Astrocyte (in vitro differentiated cells and primary cell): Measurements from ENCODE around the gene FMNL1. TPM values are rescaled to one million over a fixed set of nuclear protein-coding genes. Genes with fewer than 3 reads are reported as not detected.
A peak's percentile ranks its signal among the peaks of the same experiment; 100 is the strongest.

Source experiments
- DNase-seq: peaks from one replicate; pipeline ENCODE4 v3.0.0-alpha.2; 2010; ENCODE audit warnings: low read depth
- FAIRE-seq: peaks from 2 replicates; lab custom pipeline; 2011; peaks lifted over from hg19 to GRCh38; lab: Jason Lieb, UNC
- H2AFZ ChIP-seq: 2 replicates; pipeline ENCODE4 v1.6.0; 2012; ENCODE audit warnings: low read depth, low read length, inconsistent platforms
- H3K27ac ChIP-seq: 2 replicates; pipeline ENCODE4 v1.5.1; 2011; ENCODE audit warnings: low read depth, low read length, inconsistent platforms
- H3K27me3 ChIP-seq: 2 replicates; pipeline ENCODE4 v1.6.0; 2011; ENCODE audit warnings: low read length, inconsistent platforms; ENCODE audit not compliant: insufficient read depth
- H3K36me3 ChIP-seq: 2 replicates; pipeline ENCODE4 v1.5.1; 2011; ENCODE audit warnings: low read length, inconsistent platforms; ENCODE audit not compliant: insufficient read depth
- H3K4me1 ChIP-seq: 2 replicates; pipeline ENCODE4 v1.5.1; 2011; ENCODE audit warnings: low read length, inconsistent platforms; ENCODE audit not compliant: insufficient read depth
- H3K4me2 ChIP-seq: 2 replicates; pipeline ENCODE4 v1.6.0; 2012; ENCODE audit warnings: low read length, inconsistent platforms
- H3K4me3 ChIP-seq: 2 replicates; pipeline ENCODE4 v1.5.1; 2011; ENCODE audit warnings: low read depth, mild to moderate bottlenecking, low read length, inconsistent platforms; ENCODE audit not compliant: insufficient read depth
- H3K79me2 ChIP-seq: 2 replicates; pipeline ENCODE4 v1.6.0; 2012; ENCODE audit warnings: mild to moderate bottlenecking, low read length, inconsistent platforms; ENCODE audit not compliant: insufficient read depth
- H3K9ac ChIP-seq: 2 replicates; pipeline ENCODE4 v1.6.0; 2012; ENCODE audit warnings: mild to moderate bottlenecking, low read length, inconsistent platforms
- H3K9me3 ChIP-seq: 2 replicates; pipeline ENCODE4 v1.5.1; 2012; ENCODE audit warnings: low read depth, mild to moderate bottlenecking, low read length, inconsistent platforms; ENCODE audit not compliant: insufficient read depth
- H4K20me1 ChIP-seq: 2 replicates; pipeline ENCODE4 v1.6.0; 2012; ENCODE audit warnings: low read length, inconsistent platforms; ENCODE audit not compliant: insufficient read depth
- H3K27ac Mint-ChIP-seq: one replicate; pipeline ENCODE4 v1.8.0; 2021; ENCODE audit warnings: mild to moderate bottlenecking, mixed read lengths; ENCODE audit not compliant: unreplicated experiment
- H3K27me3 Mint-ChIP-seq: one replicate; pipeline ENCODE4 v1.8.0; 2021; ENCODE audit warnings: low read depth, mixed read lengths; ENCODE audit not compliant: unreplicated experiment
- H3K36me3 Mint-ChIP-seq: one replicate; pipeline ENCODE4 v1.8.0; 2021; ENCODE audit warnings: low read depth, mixed read lengths; ENCODE audit not compliant: unreplicated experiment
- H3K4me1 Mint-ChIP-seq: one replicate; pipeline ENCODE4 v1.8.0; 2021; ENCODE audit warnings: low read depth, mixed read lengths; ENCODE audit not compliant: unreplicated experiment
- H3K4me3 Mint-ChIP-seq: one replicate; pipeline ENCODE4 v1.8.0; 2021; ENCODE audit warnings: mild to moderate bottlenecking, moderate library complexity, mixed read lengths; ENCODE audit not compliant: unreplicated experiment
- H3K9me3 Mint-ChIP-seq: one replicate; pipeline ENCODE4 v1.8.0; 2021; ENCODE audit warnings: mild to moderate bottlenecking, mixed read lengths; ENCODE audit not compliant: unreplicated experiment
- CTCF ChIP-seq: IDR thresholded peaks from 2 replicates; pipeline ENCODE4 v1.5.1; 2011; ENCODE audit warnings: low read depth, mild to moderate bottlenecking, inconsistent platforms, low read length, moderate library complexity; ENCODE audit not compliant: insufficient read depth
- EZH2 ChIP-seq: IDR thresholded peaks from 2 replicates; pipeline ENCODE4 v1.6.1; 2012; ENCODE audit warnings: mild to moderate bottlenecking, low read length, inconsistent platforms; ENCODE audit not compliant: insufficient read depth
- total RNA-seq: library from RNA; stranded (reverse); gene quantifications from 2 replicates; pipeline ENCODE4 v1.2.1, GENCODE V29; 2021

Gene FMNL1
- total RNA-seq, 1 donor from 2014 or later = 4.0 TPM

- FAIRE-seq = no peak
Measured at GRCh38 chr17:45261577-45262515, 40.2 kb downstream of the FMNL1 start, which contains the start of gene SPATA32. Gene SPATA32, minus strand, starts transcription at chr17:45262094. Its CDS starts 78 bp downstream, at chr17:45262016.

GRCh38 chr17:45262516-45263476 is 41.1 kb downstream of the FMNL1 start:
- Mint-ChIP-seq H3K27ac (peak overlapping the region; percentile 41), H3K27me3 (peaks cover 4% of the 10 kb centered on the region), H3K9me3 (no peaks in the 10 kb centered on the region), H3K4me3 (no peak overlapping the region), H3K4me1 (peaks cover 8% of the 10 kb centered on the region), H3K36me3 (peaks cover 26% of the 10 kb centered on the region)
- H3K36me3 ChIP-seq = peaks cover 20% of the 10 kb centered on the region
- no peak overlapping the region for H3K27ac ChIP-seq
- H3K9me3 ChIP-seq = no peaks in the 10 kb centered on the region
- no peaks in the 10 kb centered on the region for H3K27me3 ChIP-seq
- H2AFZ ChIP-seq = no peak overlapping the region
- no peaks in the 10 kb centered on the region for H3K79me2 ChIP-seq
- H3K9ac ChIP-seq = no peak overlapping the region
- H4K20me1 ChIP-seq = peaks cover 59% of the 10 kb centered on the region
- peak overlapping the region; percentile 76 for H3K4me2 ChIP-seq
- H3K4me1 ChIP-seq = peaks cover 38% of the 10 kb centered on the region
- peak overlapping the region; percentile 29 for H3K4me3 ChIP-seq
- TF ChIP-seq EZH2 = no peak
- no peak for TF ChIP-seq CTCF
- FAIRE-seq (no peak), DNase-seq (peak; percentile 41)

More at GRCh38 chr17:45261577-45262515, 40.2 kb downstream of the FMNL1 start, which contains the start of gene SPATA32:
- no peak for DNase-seq
- no peaks in the 10 kb centered on the region for H3K27me3 ChIP-seq
- H3K4me3 ChIP-seq = peak within 1 kb of the TSS; percentile 29
- TF ChIP-seq EZH2 = no peak
- no peak for TF ChIP-seq CTCF
- Mint-ChIP-seq H3K4me1 (peaks cover 8% of the 10 kb centered on the region), H3K4me3 (no peak within 1 kb of the TSS), H3K36me3 (peaks cover 21% of the 10 kb centered on the region), H3K9me3 (peaks cover 3% of the 10 kb centered on the region), H3K27ac (peak within 1 kb of the TSS; percentile 41), H3K27me3 (peaks cover 7% of the 10 kb centered on the region)
- peak within 1 kb of the TSS; percentile 10 for H2AFZ ChIP-seq
- peaks cover 37% of the 10 kb centered on the region for H3K4me1 ChIP-seq
- H3K79me2 ChIP-seq = no peaks in the 10 kb centered on the region
- H3K9me3 ChIP-seq = no peaks in the 10 kb centered on the region
- peaks cover 17% of the 10 kb centered on the region for H3K36me3 ChIP-seq
- H3K4me2 ChIP-seq = peak within 1 kb of the TSS; percentile 76
- no peak within 1 kb of the TSS for H3K27ac ChIP-seq
- peaks cover 50% of the 10 kb centered on the region for H4K20me1 ChIP-seq
- peak within 1 kb of the TSS; percentile 9 for H3K9ac ChIP-seq
